ENCODE measurements around the gene PTRHD1.

DNA sequence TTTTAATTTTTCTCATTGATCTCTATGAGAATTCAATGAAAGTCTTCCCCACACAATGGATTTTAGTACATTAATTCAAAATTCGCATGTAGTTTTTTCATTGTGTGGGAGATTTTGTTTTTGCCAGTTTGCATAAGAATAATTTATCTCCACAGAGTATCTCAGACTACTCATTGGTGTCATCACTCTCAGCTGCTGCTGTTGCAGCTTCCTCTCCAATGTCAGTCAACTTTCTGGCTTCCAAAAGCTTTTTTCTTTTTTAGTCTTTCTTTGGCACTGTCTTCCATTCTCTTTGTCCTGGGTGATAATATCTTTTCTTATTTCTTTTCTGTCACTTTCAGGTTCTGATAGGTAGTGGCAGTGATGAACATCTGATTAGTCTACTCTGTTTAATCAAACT, 50.5 kb downstream of the PTRHD1 start:
- TF ChIP-seq, protein P1, sequence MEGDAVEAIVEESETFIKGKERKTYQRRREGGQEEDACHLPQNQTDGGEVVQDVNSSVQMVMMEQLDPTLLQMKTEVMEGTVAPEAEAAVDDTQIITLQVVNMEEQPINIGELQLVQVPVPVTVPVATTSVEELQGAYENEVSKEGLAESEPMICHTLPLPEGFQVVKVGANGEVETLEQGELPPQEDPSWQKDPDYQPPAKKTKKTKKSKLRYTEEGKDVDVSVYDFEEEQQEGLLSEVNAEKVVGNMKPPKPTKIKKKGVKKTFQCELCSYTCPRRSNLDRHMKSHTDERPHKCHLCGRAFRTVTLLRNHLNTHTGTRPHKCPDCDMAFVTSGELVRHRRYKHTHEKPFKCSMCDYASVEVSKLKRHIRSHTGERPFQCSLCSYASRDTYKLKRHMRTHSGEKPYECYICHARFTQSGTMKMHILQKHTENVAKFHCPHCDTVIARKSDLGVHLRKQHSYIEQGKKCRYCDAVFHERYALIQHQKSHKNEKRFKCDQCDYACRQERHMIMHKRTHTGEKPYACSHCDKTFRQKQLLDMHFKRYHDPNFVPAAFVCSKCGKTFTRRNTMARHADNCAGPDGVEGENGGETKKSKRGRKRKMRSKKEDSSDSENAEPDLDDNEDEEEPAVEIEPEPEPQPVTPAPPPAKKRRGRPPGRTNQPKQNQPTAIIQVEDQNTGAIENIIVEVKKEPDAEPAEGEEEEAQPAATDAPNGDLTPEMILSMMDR (IDR thresholded peaks at IDR 0.05; ENCODE audit: low read length), result no peak
- TF ChIP-seq EZH2 (optimal IDR thresholded peaks at IDR 0.05; ENCODE audit: low read depth, low read length) (no peak), EZH2phosphoT487 (IDR thresholded peaks at IDR 0.05; ENCODE audit: low read length) (no peak)
